ENCODE results near the gene PPTC7. TPM values are rescaled to one million over a fixed set of nuclear protein-coding genes. Genes with fewer than 3 reads are reported as not detected.
"Not testable (repeated sequence)": the region's sequence is repeated elsewhere in the genome, so short reads cannot be mapped to it uniquely, and the experiment has no call there.

Gene PPTC7, protein sequence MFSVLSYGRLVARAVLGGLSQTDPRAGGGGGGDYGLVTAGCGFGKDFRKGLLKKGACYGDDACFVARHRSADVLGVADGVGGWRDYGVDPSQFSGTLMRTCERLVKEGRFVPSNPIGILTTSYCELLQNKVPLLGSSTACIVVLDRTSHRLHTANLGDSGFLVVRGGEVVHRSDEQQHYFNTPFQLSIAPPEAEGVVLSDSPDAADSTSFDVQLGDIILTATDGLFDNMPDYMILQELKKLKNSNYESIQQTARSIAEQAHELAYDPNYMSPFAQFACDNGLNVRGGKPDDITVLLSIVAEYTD
- total RNA-seq: 26.1 TPM

DNA sequence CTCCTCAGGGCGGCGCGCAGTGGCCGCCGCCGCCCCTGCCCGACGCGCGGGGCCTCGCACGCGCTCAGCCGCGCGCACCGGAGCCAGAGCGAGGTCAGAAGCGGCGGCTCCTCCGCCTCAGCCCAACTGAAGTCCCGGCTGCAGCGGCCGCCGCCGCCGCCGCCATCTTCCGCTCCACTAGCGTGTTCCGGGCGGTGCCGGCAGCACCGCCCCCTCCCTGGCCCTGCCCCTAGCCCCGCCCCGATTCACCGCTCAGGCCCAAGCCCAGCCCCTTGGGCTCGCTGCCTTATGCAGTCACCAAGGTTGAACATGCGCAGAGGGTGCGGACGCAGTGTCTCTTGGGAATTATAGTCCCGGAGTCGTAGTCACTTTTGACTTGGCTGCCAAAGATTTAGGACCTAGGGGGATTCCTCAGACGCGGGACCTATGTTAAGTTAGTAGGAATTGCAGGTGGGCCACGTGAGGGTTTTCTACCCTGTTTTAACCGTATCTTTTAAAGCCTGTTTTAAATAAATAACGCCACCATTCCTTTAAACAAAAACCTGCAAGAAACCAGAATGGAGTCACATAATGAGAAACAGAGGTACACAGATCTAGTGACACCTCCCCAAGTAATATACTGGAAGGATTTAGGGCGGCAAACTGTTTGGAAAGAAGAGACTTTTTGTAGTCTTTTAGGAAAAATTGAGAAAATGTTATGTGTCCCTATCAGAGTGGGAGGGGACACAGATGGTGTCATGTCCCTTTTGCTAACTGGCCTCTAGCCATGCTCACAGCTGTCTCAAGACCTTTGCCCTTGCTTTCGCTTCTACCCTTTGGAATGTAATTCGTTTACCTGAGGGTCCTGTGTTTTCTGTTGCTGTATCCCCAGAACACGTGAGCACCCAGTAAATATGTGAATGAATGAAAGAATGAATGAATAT is at the start of gene PPTC7:
TSS of gene PPTC7 (minus strand) at position 182 of the 923 bp plus-strand sequence. CDS start 287 bp downstream, outside the sequence.
- DNase-seq (ENCODE audit: low spot score): peak; percentile 98

DNA sequence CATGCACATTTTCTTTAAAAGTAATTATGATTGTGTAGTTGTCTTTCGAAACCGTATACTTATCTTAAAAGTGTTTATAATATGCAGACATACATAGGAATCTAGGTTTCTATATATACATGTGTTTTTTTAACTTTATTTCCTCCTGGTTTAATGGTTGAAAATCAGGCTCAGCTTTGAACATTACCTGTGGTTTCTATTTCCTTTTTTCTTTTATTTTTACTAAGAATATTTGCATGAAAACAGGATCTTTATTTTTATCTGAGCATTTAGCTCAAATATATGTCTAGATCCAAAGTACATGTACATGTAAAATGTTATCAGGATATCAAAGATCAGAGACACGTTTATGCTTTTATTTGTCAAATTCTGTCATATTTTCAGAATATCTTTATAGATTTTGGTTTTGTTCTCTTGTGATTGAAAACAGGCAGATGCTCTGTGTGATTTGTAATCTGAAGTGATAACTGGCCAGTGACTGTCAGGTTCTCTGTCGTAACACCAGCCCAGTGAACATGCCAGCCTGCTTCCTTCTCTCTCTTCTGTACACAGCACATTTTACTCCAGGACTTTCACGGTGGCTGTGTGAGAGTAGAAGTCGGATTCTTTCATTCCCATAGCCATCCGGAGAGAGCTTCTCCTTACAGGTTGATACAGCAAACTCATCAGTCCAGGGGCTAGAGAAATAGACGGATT is 44.5 kb upstream of the PPTC7 start:
- DNase-seq (ENCODE audit: low spot score): no peak

DNA sequence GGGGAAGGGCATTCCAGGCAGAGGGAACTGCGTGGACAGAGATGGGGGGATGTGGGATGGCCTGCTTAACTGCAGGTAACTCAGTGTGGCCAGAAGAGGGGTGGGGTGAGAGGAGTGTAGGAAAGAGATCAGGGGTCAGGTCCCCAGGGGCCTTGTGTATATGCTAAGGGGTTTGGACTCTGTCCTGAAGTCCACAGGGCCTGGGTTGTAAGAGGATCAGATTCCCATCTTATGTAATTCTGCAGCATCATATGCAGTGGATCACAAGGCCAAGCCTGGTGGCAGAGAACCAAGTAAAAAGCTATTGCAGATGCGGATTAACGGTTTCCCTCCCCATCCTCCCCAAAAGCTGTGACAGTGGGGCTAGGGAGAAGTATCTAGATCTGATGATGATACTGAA is 39.5 kb upstream of the PPTC7 start:
- no peak for DNase-seq (ENCODE audit: low spot score)

DNA sequence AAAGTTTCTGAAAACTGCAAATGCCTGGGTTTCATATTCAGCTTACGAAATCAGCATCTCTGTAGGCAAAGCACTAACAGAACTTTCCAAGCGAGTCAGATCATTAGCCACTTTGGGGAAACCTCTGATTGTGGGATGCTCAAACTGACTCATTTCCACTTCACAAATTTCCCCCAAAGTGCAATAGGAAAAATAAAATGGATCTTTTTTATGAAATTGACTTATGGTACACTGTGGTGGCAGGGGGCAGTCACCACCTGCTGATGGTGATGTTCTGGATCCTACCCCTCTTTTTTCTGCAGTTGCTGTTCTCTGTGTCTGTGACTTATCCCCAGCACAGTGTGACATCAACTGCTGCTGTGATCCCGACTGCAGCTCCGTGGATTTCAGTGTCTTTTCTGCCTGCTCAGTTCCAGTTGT is 36.4 kb upstream of the PPTC7 start:
- DNase-seq (ENCODE audit: low spot score): no peak

DNA sequence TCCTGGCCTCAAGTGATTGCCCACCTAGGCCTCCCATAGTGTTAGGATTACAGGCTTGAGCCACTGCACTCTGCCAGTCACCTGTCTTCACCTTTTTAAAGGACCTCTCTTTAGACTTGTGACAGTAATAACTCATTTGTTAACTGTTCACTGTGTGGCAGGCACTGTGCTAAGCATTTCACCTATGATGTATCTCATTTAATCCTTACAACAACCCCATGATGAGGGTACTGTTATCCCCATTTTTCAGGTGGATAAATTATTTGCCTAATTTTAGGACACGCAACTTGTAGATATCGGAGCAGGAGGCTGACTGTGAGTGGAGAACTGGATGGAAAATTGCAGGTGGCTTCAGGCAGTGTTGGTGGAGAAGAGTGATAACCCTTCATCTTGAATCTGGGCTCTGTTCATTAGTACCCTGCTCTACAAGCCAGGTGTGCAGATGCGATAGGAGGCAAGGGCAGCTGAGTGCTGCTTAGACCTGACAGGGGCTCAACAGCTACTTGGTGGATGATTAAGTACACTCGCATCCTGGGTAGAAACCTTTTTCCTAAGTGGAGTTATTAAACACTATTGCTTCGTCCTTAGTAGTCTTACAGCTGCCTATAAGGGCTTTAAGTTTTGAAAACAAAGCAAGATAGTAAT is 33.5 kb upstream of the PPTC7 start:
- no peak for DNase-seq (ENCODE audit: low spot score)

DNA sequence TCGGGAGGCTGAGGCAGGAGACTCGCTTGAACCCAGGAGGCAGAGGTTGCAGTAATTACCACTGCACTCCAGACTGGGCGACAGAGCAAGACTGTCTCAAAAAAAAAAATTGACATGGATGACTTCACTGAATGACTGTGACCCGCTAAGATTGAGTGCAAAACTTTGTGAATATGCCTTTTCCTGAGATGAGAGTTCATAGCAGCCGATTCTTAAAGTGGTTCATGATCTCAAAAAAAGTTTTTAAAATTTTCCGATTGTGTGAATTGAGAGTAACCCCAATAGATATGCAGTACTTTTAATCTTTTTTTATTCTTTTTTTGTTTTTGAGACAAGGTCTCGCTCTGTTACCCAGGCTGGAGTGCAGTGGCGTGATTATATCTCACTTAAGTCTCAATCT is 32.1 kb upstream of the PPTC7 start:
- no peak for DNase-seq (ENCODE audit: low spot score)

DNA sequence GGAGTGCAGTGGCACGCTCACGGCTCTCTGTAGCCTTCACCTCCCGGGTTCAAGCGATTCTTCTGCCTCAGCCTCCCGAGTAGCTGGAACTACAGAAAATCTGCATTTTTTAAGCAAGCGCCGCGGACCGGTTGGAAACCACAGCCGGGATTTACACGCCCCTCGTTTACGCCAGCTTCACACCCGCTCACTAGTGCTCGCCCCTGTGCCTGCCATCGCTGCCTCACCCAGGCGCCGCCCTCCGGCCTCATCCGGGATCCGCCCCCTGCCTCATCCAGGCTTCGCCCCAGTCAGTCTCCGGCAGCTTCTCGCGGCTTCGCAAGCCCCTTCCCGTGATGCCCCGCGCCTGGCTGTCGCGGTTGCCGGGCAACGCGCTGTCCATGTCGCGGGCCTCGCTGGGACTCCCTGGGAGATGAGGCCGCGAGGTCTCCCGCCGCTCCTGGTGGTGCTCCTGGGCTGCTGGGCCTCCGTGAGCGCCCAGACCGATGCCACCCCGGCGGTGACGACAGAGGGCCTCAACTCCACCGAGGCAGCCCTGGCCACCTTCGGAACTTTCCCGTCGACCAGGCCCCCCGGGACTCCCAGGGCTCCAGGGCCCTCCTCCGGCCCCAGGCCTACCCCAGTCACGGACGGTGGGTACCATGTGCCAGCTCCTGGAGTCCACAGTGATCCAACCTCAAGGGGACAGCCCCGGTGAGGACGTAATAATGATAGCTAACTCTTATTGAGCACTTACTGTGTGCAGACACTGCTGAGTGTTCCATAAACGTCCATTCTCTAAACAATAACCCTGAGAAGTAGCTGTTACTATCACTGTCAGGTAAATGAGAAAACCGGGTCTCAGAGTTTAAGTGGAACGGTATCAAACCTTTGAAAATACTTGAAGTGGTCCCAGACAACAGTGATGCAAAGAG is 30.9 kb upstream of the PPTC7 start, which contains the start of gene TCTN1:
TSS of gene TCTN1 (plus strand) at position 359 of the 914 bp plus-strand sequence. CDS start at position 413, 54 bp downstream.
- DNase-seq (ENCODE audit: low spot score): peak; percentile 96

DNA sequence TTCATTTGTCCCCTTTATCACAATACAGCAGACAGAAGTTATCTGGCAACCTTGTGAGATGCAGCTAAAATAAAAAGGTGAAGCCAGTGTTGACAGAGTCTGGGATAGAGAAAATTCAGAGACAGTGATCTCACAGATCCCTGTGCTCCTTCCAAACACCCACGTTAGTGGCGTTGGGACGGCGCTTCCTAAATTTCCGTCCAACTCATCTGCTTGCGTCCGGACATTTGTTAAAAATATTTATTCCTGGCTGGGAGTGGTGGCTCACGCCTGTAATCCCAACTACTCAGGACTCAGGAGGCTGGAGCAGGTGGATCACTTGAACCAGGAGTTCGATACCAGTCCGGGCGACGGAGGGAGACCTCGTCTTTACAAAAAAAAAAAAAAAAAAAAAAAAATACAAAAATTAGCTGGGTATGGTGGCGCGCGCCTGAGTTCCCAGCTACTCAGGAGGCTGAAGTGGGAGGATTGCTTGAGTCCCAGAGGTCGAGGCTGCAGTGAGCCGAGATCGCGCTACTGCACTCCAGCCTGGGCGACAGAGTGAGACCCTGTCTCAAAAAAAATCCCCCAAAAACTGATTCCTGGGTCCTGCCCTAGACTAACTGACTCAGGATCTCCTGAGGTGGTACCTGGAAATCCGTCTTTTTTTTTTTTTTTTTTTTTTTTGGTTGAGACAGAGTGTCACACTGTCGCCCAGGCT is 30.1 kb upstream of the PPTC7 start:
- no peak for DNase-seq (ENCODE audit: low spot score)

DNA sequence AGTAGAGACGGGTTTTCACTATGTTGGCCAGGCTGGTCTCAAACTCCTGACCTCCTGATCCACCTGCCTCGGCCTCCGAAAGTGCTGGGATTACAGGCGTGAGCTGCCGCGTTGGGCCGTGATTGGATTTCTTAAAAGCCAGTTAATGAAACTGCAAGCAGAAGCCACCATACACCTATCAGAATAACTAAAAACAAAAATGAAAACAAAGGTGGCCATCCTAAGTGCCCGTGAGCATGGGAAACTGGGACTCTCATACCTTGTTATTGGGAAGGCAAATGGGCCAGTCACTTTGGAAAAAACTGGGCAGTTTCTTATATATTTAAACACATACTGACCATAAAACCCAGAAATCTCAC is 23.1 kb upstream of the PPTC7 start:
- DNase-seq (ENCODE audit: low spot score): no peak

DNA sequence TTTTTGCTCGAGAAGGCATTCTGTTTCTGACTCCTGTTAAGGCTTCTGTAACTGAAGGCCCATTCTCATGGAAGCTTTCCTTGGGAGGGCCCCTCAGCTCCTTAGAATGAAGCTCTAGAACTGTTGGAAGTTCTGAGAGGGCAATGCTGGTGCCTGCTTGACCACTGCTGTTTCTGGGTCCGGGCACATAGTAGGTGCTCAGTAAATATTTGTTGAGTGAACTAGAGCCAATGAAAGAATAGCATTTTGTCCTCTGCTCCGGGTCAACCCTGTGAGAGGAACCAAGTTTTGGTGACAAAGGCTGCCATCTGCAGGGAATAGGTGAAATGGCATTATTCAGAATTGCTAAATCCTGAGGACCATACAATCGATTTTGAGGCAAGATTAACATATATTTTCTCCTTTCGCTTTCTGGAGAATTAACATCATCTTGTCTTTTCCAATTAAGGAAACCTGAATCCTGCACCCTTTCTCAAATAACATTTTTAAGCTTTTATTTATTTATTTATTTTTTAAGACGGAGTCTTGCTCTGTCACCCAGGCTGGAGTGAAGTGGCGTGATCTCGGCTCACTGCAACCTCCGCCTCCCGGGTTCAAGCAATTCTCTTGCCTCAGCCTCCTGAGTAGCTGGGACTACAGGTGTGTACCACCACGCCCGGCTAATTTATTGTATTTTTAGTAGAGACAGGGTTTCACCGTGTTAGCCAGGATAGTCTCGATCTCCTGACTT is 19.1 kb upstream of the PPTC7 start:
- not testable (repeated sequence) for DNase-seq (ENCODE audit: low spot score)

DNA sequence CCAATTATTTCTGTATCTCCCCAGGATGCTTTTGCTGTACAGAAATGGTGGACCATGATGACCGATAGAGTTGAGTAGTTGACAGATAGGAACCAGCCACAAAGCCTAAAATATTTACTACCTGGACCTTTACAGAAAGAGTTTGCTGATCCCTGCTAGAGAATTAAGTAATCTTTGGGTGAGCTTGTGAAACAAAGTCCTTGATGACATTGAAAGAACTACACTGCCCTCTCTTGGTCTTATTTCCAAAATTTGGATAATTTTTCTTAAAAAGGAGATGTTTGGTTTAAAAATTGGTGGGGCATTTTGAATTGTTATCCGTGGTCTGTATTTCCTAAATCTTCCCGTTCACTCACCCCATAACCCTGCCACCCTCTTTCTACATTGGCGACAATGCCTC is 17.1 kb upstream of the PPTC7 start:
- no peak for DNase-seq (ENCODE audit: low spot score)

DNA sequence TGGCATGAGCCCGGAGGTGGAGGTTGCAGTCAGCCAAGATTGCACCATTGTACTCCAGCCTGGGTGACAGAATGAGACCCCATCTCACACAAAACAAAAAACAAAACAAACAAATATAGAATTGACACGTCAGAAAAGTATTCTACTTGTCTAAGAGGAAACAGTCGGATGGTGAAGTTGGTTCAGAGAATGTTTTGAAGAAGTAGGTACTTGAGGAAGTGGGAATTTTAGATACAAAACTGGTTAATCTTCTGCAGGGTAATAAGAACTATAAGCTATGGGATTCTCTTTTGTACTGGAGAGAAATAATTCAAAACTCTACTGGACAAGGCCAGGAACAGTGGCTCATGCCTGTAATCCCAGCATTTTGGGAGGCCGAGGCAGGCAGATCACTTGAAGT is 16.2 kb upstream of the PPTC7 start:
- DNase-seq (ENCODE audit: low spot score): no peak

DNA sequence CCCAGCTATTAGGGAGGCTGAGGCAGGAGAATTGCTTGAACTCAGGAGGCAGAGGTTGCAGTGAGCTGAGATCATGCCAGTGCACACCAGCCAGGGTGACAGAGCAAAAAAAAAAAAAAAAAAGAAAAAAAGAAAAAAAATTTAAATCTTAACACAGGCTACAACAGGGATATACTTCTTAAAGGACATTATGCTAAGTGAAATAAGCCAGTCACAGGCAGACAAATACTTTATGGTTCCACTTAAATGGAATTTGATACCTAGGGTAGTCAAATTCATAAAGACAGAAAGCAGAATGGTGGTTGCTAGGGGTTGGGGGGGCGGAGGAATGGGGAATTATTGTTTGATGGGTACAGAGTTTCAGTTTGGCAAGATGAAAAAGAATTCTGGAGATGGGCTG is 14.8 kb upstream of the PPTC7 start:
- DNase-seq (ENCODE audit: low spot score): no peak

DNA sequence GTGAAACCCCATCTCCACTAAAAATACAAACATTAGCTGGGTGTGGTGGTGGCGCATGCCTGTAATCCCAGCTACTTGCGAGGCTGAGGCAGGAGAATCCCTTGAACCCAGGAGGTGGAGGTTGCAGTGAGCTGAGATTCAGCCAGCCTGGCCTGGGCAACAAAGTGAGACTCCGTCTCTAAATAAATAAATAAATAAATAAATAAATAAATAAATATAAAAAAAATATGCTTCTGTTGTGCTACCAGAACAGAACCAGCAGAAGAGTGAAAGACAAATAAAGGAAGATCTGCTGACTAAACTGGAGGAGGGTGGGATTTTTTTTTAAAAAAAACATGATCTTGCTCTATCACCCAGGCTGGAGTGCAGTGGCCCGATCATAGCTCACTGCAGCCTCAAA is 9.8 kb upstream of the PPTC7 start:
- not testable (repeated sequence) for DNase-seq (ENCODE audit: low spot score)

DNA sequence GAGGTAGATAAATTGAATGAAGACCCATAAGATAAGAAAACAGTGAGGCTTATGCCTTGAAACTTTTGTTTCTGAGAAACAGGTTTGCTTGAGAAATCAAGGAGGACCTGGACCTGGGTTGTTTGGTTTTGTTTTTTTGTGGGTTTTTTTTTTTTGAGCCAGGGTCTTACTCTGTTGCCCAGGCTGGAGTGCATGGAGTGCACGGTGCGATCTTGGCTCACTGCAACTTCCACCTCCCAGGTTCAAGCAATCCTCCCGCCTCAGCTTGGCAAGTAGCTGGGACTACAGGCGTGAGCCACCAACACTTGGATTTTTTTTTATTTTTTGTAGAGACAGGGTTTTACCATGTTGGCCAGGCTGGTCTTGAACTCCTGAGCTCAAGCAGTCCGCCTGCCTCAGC is 9.0 kb upstream of the PPTC7 start:
- no peak for DNase-seq (ENCODE audit: low spot score)

DNA sequence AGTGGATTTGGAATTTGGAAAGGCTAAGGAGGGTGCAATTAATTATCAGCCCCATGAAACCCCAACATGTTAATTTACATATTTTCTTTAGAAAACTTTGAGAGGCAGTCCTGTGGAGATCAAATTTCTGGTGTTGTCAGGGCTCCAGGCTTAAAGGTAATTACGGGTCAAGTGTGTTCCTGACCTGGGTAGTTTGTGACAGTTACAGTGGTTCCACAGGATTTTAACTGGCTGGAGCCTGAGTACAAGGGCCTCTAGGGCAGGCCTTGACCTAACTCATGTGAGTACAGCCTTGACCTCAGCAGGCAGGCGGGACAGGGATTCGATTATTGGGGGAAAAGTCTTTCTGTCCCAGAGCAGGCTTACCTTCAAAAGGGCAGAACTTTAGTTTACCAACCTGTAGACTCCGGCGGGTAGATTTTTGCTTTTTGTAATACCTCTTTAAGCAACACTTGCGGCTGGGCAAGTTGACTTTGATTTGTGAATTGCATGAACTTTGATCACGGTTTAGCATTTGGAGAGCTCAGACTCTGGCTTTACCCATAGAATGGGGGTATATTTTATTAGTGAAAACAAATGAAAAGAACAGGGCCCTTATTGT is 8.4 kb upstream of the PPTC7 start:
- DNase-seq (ENCODE audit: low spot score): no peak

DNA sequence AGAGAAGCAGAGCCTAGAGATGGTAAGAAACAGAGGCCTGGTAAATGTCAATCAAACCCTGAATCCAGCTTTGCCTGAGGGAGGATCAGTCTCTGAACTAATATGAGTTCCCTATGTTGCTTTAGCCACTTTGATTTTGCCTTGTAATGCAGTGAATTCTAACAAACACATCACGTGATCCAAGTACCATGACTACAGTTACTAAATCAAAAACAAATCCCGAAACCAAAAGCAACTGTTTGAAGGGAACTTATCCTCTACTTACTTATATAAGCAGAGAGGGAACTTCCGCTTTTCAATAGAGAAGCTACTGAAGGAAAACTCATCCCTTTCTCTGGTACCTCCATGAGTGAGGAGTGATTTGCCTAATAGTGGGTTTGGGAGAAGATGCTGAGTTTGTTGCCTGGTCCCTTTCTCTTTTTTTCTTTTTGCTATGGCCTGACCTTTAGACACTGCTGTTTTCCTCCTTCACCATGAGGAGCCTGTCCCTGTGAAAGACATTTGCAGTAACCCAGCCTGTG is 7.7 kb upstream of the PPTC7 start:
- DNase-seq (ENCODE audit: low spot score): no peak

DNA sequence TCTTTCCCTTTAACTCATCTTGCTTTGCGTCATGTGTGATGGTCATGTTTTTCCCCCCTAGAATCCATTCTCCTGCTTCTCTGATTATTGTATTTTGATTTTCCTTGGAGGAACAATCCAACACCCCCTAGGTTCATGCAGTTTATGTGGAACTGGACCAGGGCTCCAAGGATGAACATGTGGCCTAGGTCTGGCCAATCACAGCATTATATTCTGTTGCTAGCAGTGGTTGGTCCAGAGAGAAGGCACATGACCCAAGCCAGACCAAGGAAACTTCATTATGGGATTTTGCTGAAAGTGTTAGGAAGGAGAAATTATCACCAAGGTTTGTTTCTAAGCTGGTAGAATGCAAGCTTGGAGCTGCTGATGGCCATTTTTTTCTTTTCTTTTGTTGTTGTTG is 6.9 kb upstream of the PPTC7 start:
- DNase-seq (ENCODE audit: low spot score): no peak

DNA sequence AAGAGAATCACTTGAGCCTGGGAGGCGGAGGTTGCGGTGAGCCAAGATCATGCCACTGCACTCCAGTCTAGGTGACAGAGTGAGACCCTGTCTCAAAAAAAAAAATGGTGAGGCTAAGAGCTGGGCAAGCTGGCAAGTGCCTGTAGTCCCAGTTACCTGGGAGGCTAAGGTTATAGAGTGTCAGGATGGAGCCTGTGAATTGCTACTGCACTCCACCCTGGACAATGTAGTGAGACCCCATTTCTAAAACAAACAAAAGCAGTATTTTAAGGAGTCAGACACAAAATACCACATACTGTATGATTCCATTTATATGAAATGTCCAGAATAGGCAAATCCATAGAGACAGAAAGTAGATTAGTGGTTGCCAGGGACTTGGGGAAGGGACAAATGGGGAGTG is 4.0 kb upstream of the PPTC7 start:
- not testable (repeated sequence) for DNase-seq (ENCODE audit: low spot score)
